Measurements from ENCODE around the gene FANCC. TPM values are rescaled to one million over a fixed set of nuclear protein-coding genes. Genes with fewer than 3 reads are reported as not detected.

The FANCC gene, protein sequence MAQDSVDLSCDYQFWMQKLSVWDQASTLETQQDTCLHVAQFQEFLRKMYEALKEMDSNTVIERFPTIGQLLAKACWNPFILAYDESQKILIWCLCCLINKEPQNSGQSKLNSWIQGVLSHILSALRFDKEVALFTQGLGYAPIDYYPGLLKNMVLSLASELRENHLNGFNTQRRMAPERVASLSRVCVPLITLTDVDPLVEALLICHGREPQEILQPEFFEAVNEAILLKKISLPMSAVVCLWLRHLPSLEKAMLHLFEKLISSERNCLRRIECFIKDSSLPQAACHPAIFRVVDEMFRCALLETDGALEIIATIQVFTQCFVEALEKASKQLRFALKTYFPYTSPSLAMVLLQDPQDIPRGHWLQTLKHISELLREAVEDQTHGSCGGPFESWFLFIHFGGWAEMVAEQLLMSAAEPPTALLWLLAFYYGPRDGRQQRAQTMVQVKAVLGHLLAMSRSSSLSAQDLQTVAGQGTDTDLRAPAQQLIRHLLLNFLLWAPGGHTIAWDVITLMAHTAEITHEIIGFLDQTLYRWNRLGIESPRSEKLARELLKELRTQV
- 1 to 10 TPM; 5.7 to 6.3 TPM for total RNA-seq
- polyA plus RNA-seq (2013, experiment 1 of 2) = 2.8 TPM
- 3.2 TPM for polyA plus RNA-seq (2013, experiment 2 of 2)
- 3.1 to 33.2 (median 8.3) reads per million in 172 experiments for total RNA-seq

DNA sequence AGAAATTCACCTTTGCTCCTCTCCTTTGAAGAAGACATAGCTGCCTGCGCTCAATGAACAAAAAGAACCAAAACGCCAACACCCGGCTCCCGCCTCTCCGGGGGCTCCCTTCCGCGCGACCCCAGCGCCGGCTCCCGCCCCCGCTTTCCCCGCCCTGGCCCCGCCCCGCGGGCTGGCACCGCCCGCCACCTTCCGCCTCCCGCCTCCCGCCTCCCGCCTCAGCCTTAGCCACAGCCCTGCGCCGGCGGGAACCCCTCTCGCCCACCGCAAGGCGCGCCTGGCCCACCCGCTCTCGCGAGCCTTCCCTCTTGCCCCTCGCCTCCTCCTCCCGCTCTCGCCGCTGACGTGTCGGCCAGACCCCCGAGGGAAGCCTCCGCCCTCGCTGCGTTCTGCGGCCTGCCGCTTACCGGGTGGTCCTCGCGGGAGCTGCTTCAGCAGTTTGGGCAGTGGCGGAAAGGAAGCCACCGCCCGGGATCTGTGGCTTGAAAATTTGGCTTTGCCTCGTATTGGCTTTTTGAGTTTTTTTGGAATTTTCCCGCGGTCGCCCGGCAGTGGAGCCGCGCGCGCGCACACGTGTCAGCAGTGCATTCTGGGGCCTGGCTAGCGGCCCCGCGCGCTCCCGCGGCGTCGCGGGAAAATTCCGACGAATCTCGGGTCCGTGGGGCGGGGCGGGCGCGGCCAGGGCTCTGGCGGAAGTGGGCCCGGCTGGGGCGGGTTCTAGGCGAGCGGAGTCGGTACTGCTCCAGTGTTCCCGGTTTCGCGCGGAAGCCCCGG is at the start of gene FANCC:
TSS of gene FANCC (minus strand) at position 591 of the 774 bp plus-strand sequence. CDS start 68,418 bp downstream, outside the sequence.
- H3K36me3 ChIP-seq (ENCODE audit: insufficient read depth, low read length) = no peaks in the 10 kb centered on the region
- H3K4me1 Mint-ChIP-seq (ENCODE audit: low read depth) = peaks cover 27% of the 10 kb centered on the region
- peak within 1 kb of the TSS; percentile 37 to 42 for H3K27ac ChIP-seq (ENCODE audit: low read depth in 1 of 2, low read length in 2 of 2)
- ATAC-seq (ENCODE audit: poor library complexity) (peak; percentile 88), DNase-seq (peak; percentile 65 to 92 (median 82))
- TF ChIP-seq, protein P1, sequence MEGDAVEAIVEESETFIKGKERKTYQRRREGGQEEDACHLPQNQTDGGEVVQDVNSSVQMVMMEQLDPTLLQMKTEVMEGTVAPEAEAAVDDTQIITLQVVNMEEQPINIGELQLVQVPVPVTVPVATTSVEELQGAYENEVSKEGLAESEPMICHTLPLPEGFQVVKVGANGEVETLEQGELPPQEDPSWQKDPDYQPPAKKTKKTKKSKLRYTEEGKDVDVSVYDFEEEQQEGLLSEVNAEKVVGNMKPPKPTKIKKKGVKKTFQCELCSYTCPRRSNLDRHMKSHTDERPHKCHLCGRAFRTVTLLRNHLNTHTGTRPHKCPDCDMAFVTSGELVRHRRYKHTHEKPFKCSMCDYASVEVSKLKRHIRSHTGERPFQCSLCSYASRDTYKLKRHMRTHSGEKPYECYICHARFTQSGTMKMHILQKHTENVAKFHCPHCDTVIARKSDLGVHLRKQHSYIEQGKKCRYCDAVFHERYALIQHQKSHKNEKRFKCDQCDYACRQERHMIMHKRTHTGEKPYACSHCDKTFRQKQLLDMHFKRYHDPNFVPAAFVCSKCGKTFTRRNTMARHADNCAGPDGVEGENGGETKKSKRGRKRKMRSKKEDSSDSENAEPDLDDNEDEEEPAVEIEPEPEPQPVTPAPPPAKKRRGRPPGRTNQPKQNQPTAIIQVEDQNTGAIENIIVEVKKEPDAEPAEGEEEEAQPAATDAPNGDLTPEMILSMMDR (IDR thresholded peaks at IDR 0.05) = no peak
- peaks cover 14% of the 10 kb centered on the region for H3K4me1 ChIP-seq (ENCODE audit: insufficient read depth, low read length)
- H3K4me3 Mint-ChIP-seq = peak within 1 kb of the TSS; percentile 96
- no peaks in the 10 kb centered on the region for H3K9me3 ChIP-seq (ENCODE audit: control insufficient read depth in 1 of 2, insufficient read depth in 1 of 2, low read length in 2 of 2)
- POLR2A ChIA-PET = interaction anchor here (1.1 kb wide), 1 partner anchor 193 kb away, joined by 4 read pairs; no protein-coding TSS in a partner anchor
- H3K27ac Mint-ChIP-seq = peak within 1 kb of the TSS; percentile 86
- H3K4me3 ChIP-seq (ENCODE audit: low read length) = peak within 1 kb of the TSS; percentile 96
- H3K36me3 Mint-ChIP-seq (ENCODE audit: low read depth) = peaks cover 7% of the 10 kb centered on the region
- H3K27me3 ChIP-seq (ENCODE audit: control insufficient read depth in 1 of 2, insufficient read depth in 2 of 2, low read length in 2 of 2) = no peaks in the 10 kb centered on the region
- H3K9me3 Mint-ChIP-seq = no peaks in the 10 kb centered on the region
- peaks cover 9% of the 10 kb centered on the region for H3K27me3 Mint-ChIP-seq
- intact Hi-C loops (cut with DNase I, micrococcal nuclease) = loop anchor here (2.0 to 10.0 kb wide), 4 partner anchors 175 to 591 kb away; partner anchors contain the start of genes AOPEP (in 1 of the 2) and ERCC6L2 (in 1 of the 2)
- CTCF ChIA-PET = no interaction called here

DNA sequence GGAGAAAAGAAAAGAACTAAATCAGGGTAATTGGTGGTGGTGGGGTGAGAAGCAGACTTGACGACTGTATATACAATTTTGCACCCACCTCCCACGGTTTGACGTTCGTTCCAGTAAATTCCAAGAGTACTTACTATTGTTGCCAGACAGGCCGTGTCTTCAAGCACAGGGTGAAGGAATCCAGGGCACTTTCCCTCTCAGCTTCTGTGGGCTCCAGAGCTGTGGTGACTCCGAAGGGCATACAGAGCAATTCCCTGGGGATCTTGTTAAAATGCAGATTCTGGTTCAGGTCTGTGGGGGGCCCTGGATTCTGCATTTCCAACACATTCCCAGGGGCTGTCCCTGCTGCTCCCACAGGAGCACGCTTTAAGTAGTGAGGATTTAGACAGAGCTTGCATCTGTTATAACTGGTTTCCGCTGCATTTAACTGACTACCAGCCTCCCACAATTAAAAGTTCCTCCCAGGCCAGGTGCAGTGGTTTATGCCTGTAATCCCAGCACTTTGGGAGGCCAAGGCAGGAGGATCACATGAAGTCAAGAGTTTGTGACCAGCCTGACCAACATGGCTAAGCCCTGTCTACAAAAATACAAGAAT is 49.3 kb upstream of the FANCC start:
- H3K36me3 ChIP-seq (ENCODE audit: insufficient read depth, low read length) = no peaks in the 10 kb centered on the region
- Mint-ChIP-seq H3K4me1 (ENCODE audit: low read depth) (no peaks in the 10 kb centered on the region), H3K4me3 (no peak overlapping the region), H3K27ac (no peak overlapping the region), H3K9me3 (no peaks in the 10 kb centered on the region), H3K36me3 (ENCODE audit: low read depth) (no peaks in the 10 kb centered on the region), H3K27me3 (peaks cover 57% of the 10 kb centered on the region)
- TF ChIP-seq, protein P1 (IDR thresholded peaks at IDR 0.05) = no peak
- no peaks in the 10 kb centered on the region for H3K4me1 ChIP-seq (ENCODE audit: insufficient read depth, low read length)
- POLR2A ChIA-PET = interaction anchor here (0.6 kb wide), 1 partner anchor 115 kb away, joined by 3 read pairs; no protein-coding TSS in a partner anchor
- H3K27ac ChIP-seq (ENCODE audit: low read depth in 1 of 2, low read length in 2 of 2) = no peak overlapping the region
- no peak overlapping the region for H3K4me3 ChIP-seq (ENCODE audit: low read length)
- intact Hi-C loops (cut with DNase I, micrococcal nuclease) = no loop called here
- ATAC-seq (ENCODE audit: poor library complexity) (no peak), DNase-seq (no peak)
- peaks cover 0 to 4% of the 10 kb centered on the region in 2 experiments for H3K9me3 ChIP-seq (ENCODE audit: control insufficient read depth in 1 of 2, insufficient read depth in 1 of 2, low read length in 2 of 2)
- H3K27me3 ChIP-seq (ENCODE audit: control insufficient read depth in 1 of 2, insufficient read depth in 2 of 2, low read length in 2 of 2) = peaks cover 7 to 14% of the 10 kb centered on the region in 2 experiments
- CTCF ChIA-PET = no interaction called here

DNA sequence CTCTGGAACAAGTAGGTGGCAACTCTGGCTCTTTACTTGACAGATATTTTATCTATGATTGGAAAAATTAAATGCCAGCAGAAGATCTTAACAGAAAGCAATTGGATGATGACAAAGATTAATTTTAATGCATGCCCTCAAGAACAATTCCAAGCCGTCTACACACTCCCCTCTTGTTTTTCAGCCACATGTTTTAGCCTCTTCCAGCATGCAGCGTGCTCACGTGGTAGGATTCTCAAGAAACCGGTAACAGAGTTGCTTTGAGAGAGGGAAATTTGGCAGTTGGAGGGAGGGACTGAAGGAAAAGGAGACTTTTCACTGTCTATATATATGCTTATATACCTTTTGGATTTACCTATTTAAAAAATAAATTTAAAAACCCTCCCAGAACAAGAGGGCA is 48.3 kb upstream of the FANCC start:
- intact Hi-C loops (cut with DNase I, micrococcal nuclease) = no loop called here
- no peaks in the 10 kb centered on the region for H3K4me1 ChIP-seq (ENCODE audit: insufficient read depth, low read length)
- no peaks in the 10 kb centered on the region for H3K4me1 Mint-ChIP-seq (ENCODE audit: low read depth)
- H3K27me3 ChIP-seq (ENCODE audit: control insufficient read depth in 1 of 2, insufficient read depth in 2 of 2, low read length in 2 of 2) = peaks cover 7 to 14% of the 10 kb centered on the region in 2 experiments
- no peak overlapping the region for H3K27ac ChIP-seq (ENCODE audit: low read depth in 1 of 2, low read length in 2 of 2)
- no peaks in the 10 kb centered on the region for H3K9me3 Mint-ChIP-seq
- no peaks in the 10 kb centered on the region for H3K36me3 Mint-ChIP-seq (ENCODE audit: low read depth)
- ChIA-PET CTCF (no interaction called here), POLR2A (no interaction called here)
- H3K27me3 Mint-ChIP-seq = peaks cover 54% of the 10 kb centered on the region
- peaks cover 0 to 4% of the 10 kb centered on the region in 2 experiments for H3K9me3 ChIP-seq (ENCODE audit: control insufficient read depth in 1 of 2, insufficient read depth in 1 of 2, low read length in 2 of 2)
- H3K36me3 ChIP-seq (ENCODE audit: insufficient read depth, low read length) = no peaks in the 10 kb centered on the region
- TF ChIP-seq, protein P1 (IDR thresholded peaks at IDR 0.05) = no peak
- no peak overlapping the region for H3K27ac Mint-ChIP-seq
- no peak overlapping the region for H3K4me3 ChIP-seq (ENCODE audit: low read length)
- H3K4me3 Mint-ChIP-seq = no peak overlapping the region
- DNase-seq (no peak), ATAC-seq (ENCODE audit: poor library complexity) (no peak)
